HG02759 (cell line): ENCODE measurements around the gene GLT1D1.

Experiments
- ATAC-seq: cut with Tn5 transposase; IDR thresholded peaks from one replicate; pipeline ENCODE4 v1.9.1; 2021; ENCODE audit warnings: mild to moderate bottlenecking, moderate library complexity; ENCODE audit not compliant: unreplicated experiment

GLT1D1 gene

DNA sequence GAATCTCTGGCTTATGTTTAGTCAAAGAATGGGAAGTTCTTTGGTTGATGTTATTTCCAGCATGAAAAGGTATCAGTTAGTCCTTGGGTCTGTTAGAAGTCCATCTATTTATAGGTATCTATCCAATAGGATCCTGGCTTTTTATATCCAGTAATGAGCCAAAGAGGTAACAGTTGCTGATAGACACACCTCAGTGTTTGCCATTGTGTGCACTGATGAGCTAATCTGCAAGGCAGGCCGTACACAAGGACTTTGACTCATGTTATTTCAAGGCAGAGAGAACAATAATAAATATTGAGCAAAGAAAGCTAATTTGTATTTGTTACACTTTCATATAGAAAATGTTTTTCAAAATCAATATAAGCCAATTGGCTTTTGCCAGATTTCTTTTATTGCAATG, 56.4 kb downstream of the GLT1D1 start:
- ATAC-seq = no peak

DNA sequence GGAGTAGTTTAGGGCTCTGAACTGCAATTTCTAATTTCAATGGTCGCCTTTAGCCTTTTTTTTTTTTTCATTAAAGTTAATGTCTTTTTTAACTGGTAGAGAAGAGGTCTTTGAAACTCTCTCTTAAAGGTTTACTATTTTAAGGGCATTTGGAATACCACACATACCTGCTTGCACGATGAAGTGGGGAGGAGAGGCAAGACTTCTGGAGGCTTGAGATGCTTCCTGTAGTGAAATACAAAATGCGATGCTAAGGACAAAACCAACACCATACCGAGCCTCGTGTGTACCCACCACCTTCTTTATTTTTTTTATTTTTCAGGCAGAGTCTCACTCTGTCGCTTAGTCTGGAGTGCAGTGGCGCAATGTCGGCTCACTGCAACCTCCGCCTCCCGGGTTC, 57.4 kb downstream of the GLT1D1 start:
- ATAC-seq = no peak

DNA sequence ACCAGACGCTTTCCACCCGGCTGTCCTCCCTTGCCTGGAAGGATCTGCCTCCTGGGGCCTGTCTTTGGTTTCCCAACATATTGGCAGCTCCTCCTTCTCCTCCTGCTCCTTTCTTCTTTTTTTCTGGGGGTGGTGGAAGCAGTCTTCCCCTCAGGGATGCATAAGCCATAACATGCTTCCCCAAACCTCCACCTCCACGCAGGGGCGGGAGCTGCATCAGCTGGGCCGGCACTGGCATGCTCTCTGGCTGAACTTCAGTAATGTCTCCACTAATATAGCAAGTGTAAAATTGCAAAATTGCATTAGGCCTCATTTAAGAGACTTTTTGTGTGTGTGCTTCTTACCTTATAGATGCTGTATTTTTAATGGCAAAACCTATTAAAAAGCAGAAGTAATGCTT, 58.6 kb downstream of the GLT1D1 start:
- ATAC-seq = no peak

DNA sequence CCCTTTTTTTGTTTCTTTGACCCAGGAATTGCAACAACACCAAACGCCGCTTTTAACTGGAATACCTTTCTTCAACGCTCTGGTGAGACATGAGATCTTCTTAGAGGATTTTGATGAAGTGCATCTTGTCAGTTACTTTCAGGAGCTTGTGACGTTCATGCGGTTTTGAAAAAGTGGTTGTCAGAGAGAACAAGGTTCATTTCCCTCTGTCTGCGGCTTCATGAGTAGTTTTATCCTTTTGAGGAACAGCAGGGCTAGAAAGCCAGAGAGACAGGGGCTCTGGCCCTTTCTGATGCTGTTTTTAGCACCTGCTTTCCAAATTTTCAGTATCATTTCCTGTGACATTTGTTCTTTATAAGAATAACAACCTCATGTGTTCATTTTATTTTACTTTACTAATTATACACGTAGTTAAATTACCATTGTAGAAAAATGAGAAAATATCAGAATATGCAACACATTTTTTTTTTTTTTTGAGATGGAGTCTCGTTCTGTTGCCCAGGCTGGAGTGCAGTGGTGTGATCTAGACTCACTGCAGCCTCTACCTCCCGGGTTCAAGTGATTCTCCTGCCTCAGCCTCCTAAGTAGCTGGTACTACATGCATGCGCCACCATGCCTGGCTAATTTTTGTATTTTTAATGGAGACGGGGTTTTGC, 61.8 kb downstream of the GLT1D1 start:
- ATAC-seq = peak; percentile 93

DNA sequence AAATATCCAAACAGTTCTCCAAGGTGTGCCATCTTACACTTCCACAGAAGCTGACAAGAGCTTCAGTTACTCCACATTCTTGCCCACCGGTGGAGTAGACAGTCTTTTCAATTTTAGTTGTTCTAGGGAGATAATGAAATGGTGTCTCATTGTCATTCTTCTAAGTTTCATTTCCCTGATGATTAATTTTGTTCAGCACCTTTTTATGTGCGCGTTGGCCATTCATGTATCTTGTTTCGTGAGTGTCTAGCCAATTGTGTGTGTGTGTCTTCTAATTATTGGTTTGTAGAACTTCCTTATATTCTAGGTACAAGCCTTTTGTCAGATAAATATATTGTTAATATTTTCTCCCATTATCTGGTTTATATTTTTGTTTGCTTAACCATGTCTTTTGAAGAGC, 63.1 kb downstream of the GLT1D1 start:
- ATAC-seq = no peak

DNA sequence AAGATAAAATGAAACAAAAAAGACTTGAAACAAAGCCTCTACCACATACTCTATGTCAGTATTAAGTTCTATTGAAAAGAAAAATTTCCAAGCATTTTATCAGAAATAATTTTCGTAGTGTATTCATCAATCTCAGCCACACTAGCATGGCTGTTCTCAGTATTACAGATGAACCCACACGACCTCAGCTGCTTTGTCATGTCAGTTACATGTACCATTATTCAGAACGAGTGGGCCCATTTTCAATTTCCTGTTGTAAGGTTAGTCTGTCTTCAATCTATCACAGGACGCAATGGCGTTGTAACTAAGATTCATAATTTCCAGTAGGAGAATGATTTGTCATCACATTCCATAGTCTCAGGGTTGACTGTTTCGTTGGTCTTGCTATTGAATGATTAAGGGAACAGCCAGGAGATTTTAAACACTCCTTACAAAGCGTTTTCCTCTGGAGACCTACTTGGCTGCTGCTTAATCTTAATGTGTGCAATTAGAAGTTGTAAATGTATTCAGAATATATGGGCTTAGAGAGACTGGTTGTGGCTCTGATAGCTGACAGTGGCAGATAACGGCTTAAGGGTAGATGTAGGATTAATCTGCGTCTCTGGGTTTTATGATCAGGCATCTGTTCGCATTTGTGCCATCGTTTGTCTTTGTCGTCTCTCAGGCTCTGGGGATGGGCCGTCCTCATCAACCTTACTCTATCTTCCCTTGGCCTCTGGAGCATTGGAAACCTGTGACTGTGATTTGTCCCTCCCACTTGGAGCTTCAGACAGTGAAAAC, 65.4 kb downstream of the GLT1D1 start:
- ATAC-seq = no peak

DNA sequence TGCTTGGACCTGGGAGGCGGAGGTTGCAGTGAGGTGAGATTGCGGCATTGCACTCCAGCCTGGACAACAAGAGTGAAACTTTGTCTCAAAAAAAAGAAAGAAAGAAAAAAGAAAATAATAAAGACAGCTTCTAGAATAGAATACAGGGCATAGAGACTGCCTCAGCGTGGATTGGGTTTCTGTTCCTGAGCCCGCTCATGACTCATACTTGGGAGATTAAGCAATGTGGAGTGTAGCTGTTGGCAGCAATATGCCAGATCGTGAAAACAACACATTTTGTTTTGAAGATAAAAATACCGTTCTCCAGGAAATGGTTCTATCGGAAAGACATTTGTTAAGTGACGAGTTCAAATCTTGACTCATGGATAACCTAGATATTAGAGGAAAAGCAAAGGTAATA, 67.2 kb downstream of the GLT1D1 start:
- ATAC-seq = no peak

DNA sequence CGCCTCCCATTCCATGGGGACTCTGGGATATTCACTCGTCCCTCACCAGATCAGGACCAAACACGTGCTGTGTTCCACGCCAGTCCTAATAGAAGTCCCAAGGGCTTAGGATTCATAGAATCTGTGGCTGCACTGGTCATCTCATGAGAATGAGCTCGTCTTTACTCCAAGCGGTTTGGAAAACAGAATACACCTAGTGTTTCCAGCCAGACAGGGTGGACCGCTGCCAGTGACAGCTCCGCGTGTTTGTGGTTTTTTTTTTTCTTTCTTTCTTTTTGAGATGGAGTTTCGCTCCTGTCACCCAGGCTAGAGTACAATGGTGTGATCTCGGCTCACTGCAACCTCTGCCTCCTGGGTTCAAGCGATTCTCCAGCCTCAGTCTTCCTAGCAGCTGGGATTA, 75.1 kb downstream of the GLT1D1 start:
- no peak for ATAC-seq

DNA sequence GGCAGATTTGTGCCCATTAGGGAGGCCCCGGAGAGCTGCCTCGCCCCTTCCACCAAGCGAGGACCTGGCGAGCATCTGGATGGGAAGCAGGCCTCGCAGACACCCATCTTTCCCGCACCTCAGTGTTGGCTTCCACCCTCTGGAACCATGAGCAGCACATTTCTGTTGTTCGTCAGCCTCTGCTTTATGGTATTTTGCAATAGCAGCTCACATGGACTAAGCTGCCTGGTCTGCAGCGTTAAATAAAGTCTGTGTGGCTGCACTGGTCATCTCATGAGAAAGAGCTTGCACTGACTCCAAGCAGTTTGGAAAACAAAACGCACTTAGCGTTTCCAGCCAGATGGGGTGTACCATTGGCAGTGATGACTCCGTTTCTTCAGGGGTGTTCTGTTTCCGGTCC, 75.8 kb downstream of the GLT1D1 start:
- no peak for ATAC-seq

DNA sequence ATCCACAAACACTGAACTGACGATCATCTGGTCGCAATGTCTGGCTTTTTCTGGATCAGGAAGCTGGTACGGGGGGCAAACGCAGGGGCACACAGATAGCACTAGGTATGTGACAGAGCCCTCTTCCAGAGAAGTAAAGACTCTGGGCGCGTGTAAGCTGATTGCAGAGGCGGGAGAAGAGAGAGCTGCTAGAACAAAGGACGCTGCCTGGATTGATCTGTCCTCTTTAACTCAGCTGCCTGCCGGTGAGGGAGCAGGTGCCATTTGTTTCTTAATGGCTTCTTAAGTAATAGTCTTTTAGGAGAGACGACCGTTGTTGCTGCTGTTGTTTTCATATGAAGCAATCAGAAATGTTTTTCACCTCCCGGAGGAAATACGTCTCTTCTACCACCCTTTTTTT, 77.3 kb downstream of the GLT1D1 start:
- no peak for ATAC-seq

DNA sequence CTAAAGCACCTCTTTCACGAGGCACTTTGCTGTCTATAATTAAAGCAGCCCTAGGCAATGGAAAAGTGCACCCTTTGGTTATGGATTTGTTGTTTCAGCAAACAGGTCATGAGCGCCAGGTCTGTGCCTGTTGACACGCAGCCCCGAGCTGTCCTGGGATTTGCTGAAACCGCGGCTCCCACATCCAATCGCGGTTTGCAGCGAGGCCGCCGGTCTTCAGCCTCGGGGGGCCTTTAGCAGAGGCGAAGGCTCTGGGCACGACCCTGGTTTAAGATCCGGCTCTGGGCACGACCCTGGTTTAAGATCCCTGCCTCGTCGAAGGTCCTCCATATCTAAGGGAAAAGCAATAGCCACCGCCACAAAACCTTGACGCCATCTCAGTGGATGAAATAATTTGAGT, 79.2 kb downstream of the GLT1D1 start:
- no peak for ATAC-seq

DNA sequence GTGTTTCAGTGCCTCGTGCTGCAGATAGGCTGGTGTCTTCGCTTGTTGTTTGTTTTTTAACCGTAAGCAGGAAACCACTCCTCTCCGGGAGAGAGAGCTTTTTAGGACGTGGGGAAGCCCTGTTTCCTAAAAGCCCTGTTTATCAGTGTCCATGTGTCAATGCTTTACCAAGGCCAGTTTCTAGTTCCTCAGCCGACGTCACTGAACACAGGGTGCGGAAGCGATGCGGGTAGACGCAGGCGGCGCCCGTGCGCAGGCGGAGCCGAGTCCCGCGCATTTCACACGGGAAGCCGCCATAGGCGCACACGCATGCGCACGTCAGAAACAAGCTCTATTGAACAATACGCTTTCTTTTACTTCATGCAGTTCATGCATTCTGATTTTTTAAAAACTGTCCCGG, 79.8 kb downstream of the GLT1D1 start:
- no peak for ATAC-seq

DNA sequence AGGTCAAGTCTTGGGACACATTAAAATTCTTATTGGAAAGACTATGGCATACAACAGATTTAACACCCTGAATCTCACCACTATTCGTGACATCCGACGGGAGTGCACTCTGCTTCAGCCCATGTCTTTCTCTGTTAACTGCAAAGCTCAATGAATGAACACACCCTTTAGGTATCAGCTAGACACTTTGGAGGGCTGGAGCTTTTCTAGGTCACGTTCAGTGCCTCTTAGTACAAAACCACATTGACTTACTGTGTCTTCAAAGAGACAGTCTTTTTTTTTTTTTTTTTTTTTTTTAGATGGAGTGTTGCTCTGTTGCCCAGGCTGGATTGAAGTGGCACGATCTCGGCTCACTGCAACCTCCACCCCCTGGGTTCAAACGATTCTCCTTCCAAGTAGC, 80.6 kb downstream of the GLT1D1 start:
- ATAC-seq = no peak

DNA sequence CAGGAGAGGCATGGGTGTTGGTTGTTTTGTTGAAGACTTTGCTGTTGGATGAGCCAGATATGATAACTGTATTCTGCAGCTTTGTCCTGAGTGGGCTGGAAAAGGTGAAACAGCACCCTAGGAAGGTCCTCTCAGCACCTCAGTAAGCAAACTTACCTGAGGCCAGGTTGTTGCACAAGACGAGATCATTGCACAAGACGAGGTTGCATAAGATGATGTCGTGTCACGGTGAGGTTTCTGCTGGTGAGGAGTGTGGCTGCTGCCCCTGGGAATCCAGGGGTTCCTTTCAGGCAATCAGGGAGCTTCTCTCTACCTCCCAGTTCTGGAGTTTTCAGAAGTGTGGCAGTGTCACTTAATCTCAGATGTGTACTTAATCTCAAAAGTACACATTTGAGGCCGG, 85.6 kb downstream of the GLT1D1 start:
- no peak for ATAC-seq

DNA sequence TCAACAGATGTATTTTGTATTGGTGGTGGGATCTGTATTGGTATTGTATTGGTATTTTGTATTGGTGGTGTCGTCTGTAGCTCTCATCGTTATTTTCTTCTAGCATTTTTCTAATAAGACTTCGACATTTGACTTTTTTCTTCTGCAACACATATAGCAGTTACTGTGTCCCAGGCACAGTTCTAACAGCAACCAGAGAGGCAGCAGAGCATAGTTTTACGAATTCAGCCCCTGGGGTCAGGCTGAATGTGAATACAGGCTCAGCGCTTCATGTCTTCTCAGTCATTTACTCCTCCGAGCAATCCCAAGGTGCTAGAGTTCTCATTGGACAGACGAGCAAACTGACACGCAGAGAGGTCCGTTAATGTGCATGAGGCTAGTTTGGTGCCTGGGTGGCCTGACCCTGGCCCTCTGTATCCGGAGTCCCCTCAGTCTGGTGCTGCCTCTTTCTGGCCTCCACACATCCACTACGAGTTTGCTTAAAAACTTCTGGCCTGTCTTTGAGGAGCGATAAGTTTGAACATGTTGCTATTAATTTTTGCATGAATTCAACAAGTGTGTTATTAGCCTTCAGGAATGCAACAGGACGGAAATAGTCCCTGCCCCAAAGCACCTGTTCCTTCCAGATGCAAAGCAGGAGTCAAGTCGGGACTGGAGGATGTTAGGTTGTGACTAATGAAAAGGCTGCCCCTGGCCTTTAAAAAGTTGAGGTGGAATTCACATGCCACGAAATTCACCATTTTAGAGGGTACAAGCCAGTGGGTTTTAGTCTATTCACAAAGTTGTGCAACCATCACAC, 87.0 kb downstream of the GLT1D1 start:
- no peak for ATAC-seq

DNA sequence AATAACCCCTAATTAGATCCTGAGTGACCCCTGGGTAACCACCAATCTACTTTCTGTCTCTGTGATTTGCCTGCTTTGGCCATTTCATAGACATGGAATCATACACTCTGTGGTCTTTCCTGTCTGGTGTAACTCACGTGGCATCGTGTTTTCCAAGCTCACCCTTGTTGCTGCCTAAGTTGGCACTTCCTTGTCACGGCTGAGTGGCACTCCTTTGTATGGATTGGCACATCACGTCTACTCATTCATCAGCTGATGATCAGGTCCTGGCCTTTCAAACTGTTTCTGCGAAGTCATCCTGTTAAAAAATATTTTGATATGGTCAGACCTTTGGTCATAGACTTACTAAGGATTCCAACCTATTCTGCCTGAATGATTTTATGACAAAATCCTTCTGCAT, 87.7 kb downstream of the GLT1D1 start:
- ATAC-seq = no peak

DNA sequence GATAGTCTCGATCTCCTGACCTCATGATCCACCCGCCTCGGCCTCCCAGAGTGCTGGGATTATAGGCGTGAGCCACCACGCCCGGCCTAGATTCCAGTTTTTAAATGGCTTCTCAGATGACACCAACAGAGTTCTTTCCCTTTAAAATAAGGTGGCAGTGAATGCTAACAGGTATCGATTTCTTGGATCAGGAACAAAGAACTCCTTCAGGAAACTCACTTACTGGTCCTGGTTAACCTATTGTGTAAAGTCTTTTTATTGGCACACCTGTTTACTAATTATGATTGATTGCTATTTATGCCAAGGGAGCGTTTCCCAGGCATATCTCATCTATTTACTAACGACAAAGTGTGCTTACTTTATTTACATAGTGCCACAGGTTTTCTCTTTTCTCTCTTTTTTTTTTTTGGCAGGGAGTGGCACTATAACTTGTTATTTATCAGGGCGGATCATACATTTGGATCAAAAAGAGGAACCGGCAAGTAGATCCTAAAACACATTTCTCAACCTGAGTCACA, 89.7 kb downstream of the GLT1D1 start:
- no peak for ATAC-seq

DNA sequence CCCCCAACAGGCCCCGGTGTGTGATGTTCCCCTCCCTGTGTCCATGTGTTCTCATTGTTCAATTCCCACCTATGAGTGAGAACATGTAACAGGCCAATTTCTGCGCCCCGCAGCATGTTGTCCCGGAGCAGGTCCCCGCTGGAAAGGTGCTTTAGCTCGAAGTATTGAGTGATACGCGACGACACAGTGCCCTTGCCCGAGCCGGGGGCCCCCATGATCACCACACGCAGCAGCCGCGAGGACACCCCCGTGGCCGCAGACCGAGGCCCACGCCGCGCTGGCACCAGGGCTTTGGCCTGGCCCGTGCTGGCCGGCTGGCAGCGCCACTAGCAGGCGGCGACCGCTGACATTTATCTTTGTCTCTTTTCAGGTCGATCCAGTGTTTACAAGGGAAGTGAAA, 91.7 kb downstream of the GLT1D1 start:
- no peak for ATAC-seq

DNA sequence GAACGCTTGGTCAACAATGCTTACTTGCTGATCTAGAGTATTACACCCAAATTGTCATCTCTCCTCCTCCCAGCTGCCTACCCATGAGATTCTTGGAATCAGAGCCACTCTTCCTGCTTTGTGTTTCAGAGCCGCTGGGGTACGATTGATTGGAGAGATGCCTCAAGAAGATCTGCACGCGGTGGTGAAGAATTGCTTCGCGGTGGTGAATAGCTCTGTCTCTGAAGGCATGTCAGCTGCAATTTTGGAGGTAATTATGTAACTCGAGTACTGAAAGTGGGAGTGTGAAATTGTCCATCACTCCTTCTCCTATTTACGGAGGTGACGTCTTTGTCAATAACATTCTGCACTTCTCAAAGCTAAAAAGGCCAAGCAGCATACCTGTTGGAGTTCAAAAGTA, 93.9 kb downstream of the GLT1D1 start:
- ATAC-seq = no peak

DNA sequence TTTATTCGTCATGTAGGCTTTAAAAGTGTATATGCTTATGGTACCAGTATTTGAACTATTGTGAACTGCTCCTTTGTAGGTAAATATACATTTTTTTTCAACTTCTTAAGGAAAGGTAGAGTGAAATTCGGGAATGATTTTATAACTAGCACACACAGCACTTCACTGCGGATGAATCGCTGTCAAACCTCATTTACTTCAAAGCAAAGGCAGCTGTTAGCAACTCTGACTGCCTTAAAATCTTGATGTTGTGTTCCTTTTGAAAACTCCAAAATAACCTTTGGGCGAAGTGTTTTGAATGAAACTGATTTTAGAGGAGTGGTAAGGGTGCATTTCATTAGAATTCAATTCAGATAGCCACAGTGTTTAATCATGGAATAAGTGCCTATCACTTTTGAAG, 95.8 kb downstream of the GLT1D1 start:
- ATAC-seq = no peak

DNA sequence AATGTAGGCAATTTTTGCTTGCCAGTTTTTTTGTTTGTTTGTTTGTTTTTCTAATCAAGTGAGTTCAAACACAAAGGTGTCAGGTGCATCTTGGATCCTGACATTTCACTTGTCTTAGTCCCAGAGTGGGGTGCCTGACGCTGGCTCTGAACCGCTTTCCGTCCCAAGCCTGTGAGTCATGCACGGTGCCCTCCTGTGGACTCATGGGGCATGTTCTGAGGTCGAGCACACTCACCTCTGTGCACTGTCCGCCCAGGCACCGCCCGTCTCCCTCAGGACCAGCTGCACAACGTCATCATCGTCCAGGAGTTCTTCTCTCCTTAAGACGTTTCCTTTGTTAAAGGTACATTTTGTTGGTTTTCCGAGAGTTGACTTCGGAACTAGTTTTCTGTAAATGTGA, 98.2 kb downstream of the GLT1D1 start:
- no peak for ATAC-seq

DNA sequence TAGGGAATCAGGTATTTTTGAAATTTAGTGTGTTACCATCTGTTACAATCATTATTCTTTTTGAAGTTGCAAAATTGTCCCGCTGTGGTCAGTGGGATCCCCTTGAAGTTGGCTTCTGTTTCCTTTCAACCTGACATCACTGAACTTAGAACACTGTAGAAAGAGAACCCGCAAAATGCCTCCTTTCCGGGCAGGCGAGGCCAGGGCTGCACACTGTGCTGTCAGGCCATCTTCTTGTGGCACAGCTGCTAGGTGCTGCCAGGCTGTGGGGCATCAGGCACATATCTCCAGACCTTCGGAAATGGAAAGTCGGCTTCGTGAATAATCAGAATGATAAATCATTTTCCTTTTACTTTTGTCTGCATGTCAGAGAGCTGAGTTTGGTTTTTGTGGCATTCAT, 103.5 kb downstream of the GLT1D1 start:
- no peak for ATAC-seq
